SK-N-SH (cell line): ENCODE measurements around the gene PKNOX1.
"Not testable (repeated sequence)": the region's sequence is repeated elsewhere in the genome, so short reads cannot be mapped to it uniquely, and the experiment has no call there.

ENCODE experiments used
- CTCF ChIP-seq: fragments of 200-600 bp; sonication (generic); IDR thresholded peaks from 2 replicates; pipeline ENCODE4 v1.6.1; 2017; ENCODE audit warnings: antibody characterized with exemption, mild to moderate bottlenecking, moderate library complexity
- EP300 ChIP-seq, 2 experiments: IDR thresholded peaks; 2 replicates each; pipeline versions ENCODE4 v1.4.0 to v1.6.1; 2012; ENCODE audit warnings: borderline replicate concordance in 1 of 2, low read depth in 1 of 2, low read length in 1 of 2
- MAX ChIP-seq: IDR thresholded peaks from 2 replicates; pipeline ENCODE4 v1.4.0; 2012; ENCODE audit warnings: low read depth
- MXI1 ChIP-seq: IDR thresholded peaks from 2 replicates; pipeline ENCODE4 v1.6.1; 2012; ENCODE audit warnings: mild to moderate bottlenecking, low read depth, low read length, improper control_type of control experiment
- POLR2AphosphoS5 ChIP-seq: IDR thresholded peaks from 2 replicates; pipeline ENCODE4 v1.6.1; 2012; ENCODE audit warnings: low read depth, low read length
- RAD21 ChIP-seq: IDR thresholded peaks from 2 replicates; pipeline ENCODE4 v1.6.1; 2012; ENCODE audit warnings: mild to moderate bottlenecking, low read length
- REST ChIP-seq: IDR thresholded peaks from 2 replicates; pipeline ENCODE4 v1.6.1; 2012; ENCODE audit warnings: mild to moderate bottlenecking, low read depth, low read length, moderate library complexity
- TCF12 ChIP-seq: IDR thresholded peaks from 2 replicates; pipeline ENCODE4 v1.4.0; 2012

- not testable (repeated sequence) for TF ChIP-seq REST; CTCF; RAD21; TCF12; MAX; POLR2AphosphoS5; MXI1; EP300 (IDR thresholded peaks at IDR 0.05; ENCODE audit: borderline replicate concordance in 1 of 2, low read depth in 1 of 2, low read length in 1 of 2)
These were observed 108.4 kb downstream of the PKNOX1 start for GRCh38 chr21:43082587-43083300.
